ENCODE measurements around the gene FAM240B.

FAM240B gene

DNA sequence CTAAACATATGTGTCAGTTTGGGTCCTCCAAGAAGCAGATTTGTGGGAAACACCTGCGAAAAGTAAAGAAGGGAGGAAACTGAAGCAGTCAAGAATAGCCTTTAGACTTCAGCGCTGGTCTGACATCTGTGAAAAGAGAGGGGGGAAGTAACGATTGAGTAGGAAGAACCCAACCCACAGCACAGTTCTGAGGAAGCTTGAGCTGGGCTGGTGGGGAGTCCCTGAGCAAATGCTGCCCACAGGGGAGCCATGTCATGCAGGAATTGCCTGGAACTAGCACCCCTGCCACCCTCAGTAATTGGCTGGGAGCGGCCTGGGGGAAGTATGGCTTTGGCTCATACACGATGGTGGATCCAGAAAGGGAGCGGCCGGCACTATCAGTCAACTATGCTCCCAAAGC is 20.6 kb downstream of the FAM240B start:
- POLR2A ChIA-PET: no interaction called here
- CTCF ChIA-PET: interaction anchor here (1.7 to 1.8 kb wide), 2 partner anchors 12 to 27 kb away, joined by 4 to 5 read pairs; no protein-coding TSS in a partner anchor

DNA sequence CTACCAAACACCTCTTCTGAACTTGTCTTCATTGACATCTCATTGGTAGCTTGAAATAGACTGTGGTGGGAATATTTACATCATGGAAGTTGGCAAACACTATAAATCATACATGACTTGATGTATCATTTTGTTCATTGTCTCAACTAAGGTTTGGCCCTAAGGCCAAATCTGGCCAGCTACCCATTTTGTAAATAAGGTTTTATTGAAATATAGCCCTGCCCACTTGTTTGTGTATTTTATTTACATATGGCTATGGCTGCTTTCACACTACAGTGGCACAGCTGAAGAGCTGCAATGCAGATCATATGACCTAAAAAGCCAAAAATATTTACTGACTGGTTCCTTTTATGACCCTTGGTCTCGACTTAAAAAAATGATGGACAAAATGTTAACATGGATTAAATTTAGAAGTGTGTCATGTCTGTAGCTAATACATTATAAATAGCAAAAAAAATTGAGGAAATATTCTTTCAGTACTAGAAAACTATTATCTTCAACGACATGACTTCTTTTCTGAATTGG is 22.1 kb downstream of the FAM240B start:
- ChIA-PET POLR2A (no interaction called here), CTCF (interaction anchor here (1.1 to 2.0 kb wide), 5 partner anchors 10 to 55 kb away, joined by 3 to 12 read pairs (median 5); no protein-coding TSS in a partner anchor)
- no peak for TF ChIP-seq CTCF (IDR thresholded peaks at IDR 0.05; ENCODE audit: control extremely low read depth, extremely low read depth, low read depth, missing control alignments)
- DNase-seq (ENCODE audit: extremely low spot score): no peak

More for the DNA sequence above, 20.6 kb downstream of the FAM240B start:
- DNase-seq (ENCODE audit: extremely low spot score): no peak
- no peak for TF ChIP-seq CTCF (IDR thresholded peaks at IDR 0.05; ENCODE audit: control extremely low read depth, extremely low read depth, low read depth, missing control alignments)

DNA sequence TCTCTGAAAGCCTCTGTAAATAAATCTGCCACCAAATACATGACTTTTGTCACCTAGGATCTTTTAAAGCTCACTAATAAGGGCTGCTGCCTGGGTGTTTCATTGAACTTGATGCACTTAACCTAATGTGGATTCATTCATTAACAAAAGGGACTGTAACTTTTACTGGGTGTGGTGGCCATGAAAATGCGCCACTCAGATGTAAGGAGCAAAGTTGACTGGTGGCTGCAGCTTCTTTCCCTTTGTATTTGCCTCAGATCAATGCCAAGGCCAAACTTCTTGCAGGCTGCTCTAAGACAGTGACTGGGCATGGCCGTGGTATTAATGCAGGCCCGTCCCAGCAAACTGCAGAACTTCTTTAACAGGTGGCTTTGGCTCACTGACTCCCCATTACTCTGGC is 22.9 kb downstream of the FAM240B start:
- ChIA-PET CTCF (interaction anchor here (1.1 to 2.0 kb wide), 6 partner anchors 9 to 55 kb away, joined by 3 to 12 read pairs (median 4); no protein-coding TSS in a partner anchor), POLR2A (no interaction called here)
- DNase-seq (ENCODE audit: extremely low spot score): no peak
- TF ChIP-seq CTCF (IDR thresholded peaks at IDR 0.05; ENCODE audit: control extremely low read depth, extremely low read depth, low read depth, missing control alignments): no peak

DNA sequence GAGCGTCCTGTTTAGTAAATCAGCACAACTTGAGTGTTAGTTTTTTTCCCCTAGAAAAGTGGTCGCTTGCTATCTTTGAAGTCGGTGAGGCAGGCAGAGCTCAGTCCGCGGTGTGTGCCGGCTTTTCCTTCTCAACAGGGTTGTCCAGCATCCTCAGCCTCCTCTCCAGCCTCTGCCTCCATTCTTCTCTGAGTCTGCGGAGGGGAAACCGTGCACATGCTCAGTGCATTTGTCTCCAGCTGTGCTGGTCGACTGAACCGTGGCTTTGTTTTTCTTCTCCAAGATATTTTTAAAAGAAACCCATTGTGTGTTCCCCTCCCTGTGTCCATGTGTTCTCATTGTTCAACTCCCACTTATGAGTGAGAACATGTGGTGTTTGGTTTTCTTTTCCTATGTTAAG is 25.3 kb downstream of the FAM240B start:
- DNase-seq (ENCODE audit: extremely low spot score): no peak
- no peak for TF ChIP-seq CTCF (IDR thresholded peaks at IDR 0.05; ENCODE audit: control extremely low read depth, extremely low read depth, low read depth, missing control alignments)
- ChIA-PET POLR2A (no interaction called here), CTCF (interaction anchor here (7.2 kb wide), 1 partner anchor 12 kb away, joined by 48 read pairs; no protein-coding TSS in a partner anchor)

DNA sequence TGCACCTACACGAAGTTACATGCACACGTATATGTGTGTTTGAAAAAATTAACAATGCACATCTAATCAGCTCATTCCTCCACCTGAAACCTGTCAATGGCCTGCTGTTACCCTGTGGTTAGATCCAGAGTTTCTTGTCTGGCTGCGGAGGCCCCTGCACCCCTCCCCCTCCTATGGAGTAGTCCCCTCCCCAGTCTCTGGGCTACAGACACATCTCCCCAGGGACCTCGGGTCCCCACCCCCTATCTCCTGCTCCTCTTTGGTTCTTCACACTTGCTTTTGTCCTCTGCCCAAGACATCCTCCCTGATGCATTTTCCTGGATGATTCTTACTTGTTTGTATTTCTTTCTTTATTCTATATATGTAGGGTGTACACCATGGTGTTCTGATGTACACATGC is 27.2 kb downstream of the FAM240B start:
- POLR2A ChIA-PET: no interaction called here
- TF ChIP-seq CTCF (IDR thresholded peaks at IDR 0.05; ENCODE audit: control extremely low read depth, extremely low read depth, low read depth, missing control alignments): no peak
- no peak for DNase-seq (ENCODE audit: extremely low spot score)
- CTCF ChIA-PET: interaction anchor here (3.0 to 7.2 kb wide), 2 partner anchors 14 to 18 kb away, joined by 10 to 48 read pairs; no protein-coding TSS in a partner anchor

DNA sequence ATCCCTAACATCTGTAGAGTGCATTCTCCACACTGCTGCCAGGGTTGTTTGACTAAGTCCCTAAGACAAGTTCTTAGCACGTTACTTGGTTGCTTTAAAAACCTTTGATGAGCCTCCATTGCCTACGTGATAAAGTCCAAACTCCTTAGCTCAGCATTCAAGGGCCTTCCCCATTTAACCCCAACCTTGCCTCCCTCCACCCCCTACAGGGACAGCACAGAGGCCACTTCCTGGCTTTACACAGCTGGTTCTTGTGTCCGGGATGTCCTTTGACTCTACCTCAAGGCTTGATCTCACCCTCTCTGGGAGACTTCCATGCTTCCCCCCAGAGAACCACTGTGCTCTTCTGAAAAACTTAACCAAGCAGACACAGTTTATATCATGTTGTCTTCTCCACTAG is 29.4 kb downstream of the FAM240B start:
- peak; percentile 48 for DNase-seq (ENCODE audit: extremely low spot score)
- no peak for TF ChIP-seq CTCF (IDR thresholded peaks at IDR 0.05; ENCODE audit: control extremely low read depth, extremely low read depth, low read depth, missing control alignments)
- CTCF ChIA-PET: interaction anchor here (1.2 to 7.2 kb wide), 7 partner anchors 10 to 48 kb away, joined by 3 to 48 read pairs (median 9); no protein-coding TSS in a partner anchor
- POLR2A ChIA-PET: no interaction called here

All from GM10248 (cell line).